GM21825 (cell line): ENCODE data around the gene SPTLC1.
A peak's percentile ranks its signal among the peaks of the same experiment; 100 is the strongest.
"Not testable (repeated sequence)": the region's sequence is repeated elsewhere in the genome, so short reads cannot be mapped to it uniquely, and the experiment has no call there.

Source experiments
- ATAC-seq: cut with Tn5 transposase; IDR thresholded peaks from one replicate; pipeline ENCODE4 v1.9.1; 2021; ENCODE audit warnings: mild to moderate bottlenecking, moderate library complexity; ENCODE audit not compliant: unreplicated experiment

The SPTLC1 gene

GRCh38 chr9:92140754-92141143 lies 25.5 kb upstream of the SPTLC1 start:
- ATAC-seq, result no peak

GRCh38 chr9:92140074-92140753 lies 25.0 kb upstream of the SPTLC1 start:
- ATAC-seq, result peak; percentile 67

GRCh38 chr9:92138960-92139540 lies 23.8 kb upstream of the SPTLC1 start:
- ATAC-seq, result not testable (repeated sequence)

- no peak for ATAC-seq
These were observed 23.1 kb upstream of the SPTLC1 start for GRCh38 chr9:92138157-92138959.

GRCh38 chr9:92136184-92136858 lies 21.1 kb upstream of the SPTLC1 start:
- ATAC-seq, result no peak

GRCh38 chr9:92135576-92135975 lies 20.4 kb upstream of the SPTLC1 start:
- no peak for ATAC-seq

- peak; percentile 61 for ATAC-seq
These were observed 18.9 kb upstream of the SPTLC1 start for GRCh38 chr9:92133949-92134604.

- not testable (repeated sequence) for ATAC-seq
These were observed 17.7 kb upstream of the SPTLC1 start for GRCh38 chr9:92132913-92133312.

- no peak for ATAC-seq
These were observed 17.3 kb upstream of the SPTLC1 start for GRCh38 chr9:92132501-92132900.

- no peak for ATAC-seq
These were observed 7.6 kb upstream of the SPTLC1 start for GRCh38 chr9:92122800-92123199.

GRCh38 chr9:92122061-92122460 lies 6.8 kb upstream of the SPTLC1 start:
- ATAC-seq, result no peak

- ATAC-seq, result no peak
These were observed 6.1 kb upstream of the SPTLC1 start for GRCh38 chr9:92121265-92121664.

- no peak for ATAC-seq
These were observed 4.9 kb upstream of the SPTLC1 start for GRCh38 chr9:92120138-92120537.

- ATAC-seq, result no peak
These were observed 4.4 kb upstream of the SPTLC1 start for GRCh38 chr9:92119586-92119985.

GRCh38 chr9:92108122-92108521 lies 7.1 kb downstream of the SPTLC1 start:
- ATAC-seq, result no peak

GRCh38 chr9:92105446-92106225 lies 9.6 kb downstream of the SPTLC1 start:
- ATAC-seq, result not testable (repeated sequence)

- not testable (repeated sequence) for ATAC-seq
These were observed 11.6 kb downstream of the SPTLC1 start for GRCh38 chr9:92103601-92104000.

GRCh38 chr9:92100237-92100911 lies 14.8 kb downstream of the SPTLC1 start:
- ATAC-seq, result no peak

- peak; percentile 76 for ATAC-seq
These were observed 16.6 kb downstream of the SPTLC1 start for GRCh38 chr9:92098638-92099037.
